HG03571 (cell line): ENCODE results near the gene RHOD.

Experiments
- ATAC-seq: cut with Tn5 transposase; IDR thresholded peaks from one replicate; pipeline ENCODE4 v1.9.1; 2021; ENCODE audit not compliant: unreplicated experiment

The RHOD gene, protein sequence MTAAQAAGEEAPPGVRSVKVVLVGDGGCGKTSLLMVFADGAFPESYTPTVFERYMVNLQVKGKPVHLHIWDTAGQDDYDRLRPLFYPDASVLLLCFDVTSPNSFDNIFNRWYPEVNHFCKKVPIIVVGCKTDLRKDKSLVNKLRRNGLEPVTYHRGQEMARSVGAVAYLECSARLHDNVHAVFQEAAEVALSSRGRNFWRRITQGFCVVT

DNA sequence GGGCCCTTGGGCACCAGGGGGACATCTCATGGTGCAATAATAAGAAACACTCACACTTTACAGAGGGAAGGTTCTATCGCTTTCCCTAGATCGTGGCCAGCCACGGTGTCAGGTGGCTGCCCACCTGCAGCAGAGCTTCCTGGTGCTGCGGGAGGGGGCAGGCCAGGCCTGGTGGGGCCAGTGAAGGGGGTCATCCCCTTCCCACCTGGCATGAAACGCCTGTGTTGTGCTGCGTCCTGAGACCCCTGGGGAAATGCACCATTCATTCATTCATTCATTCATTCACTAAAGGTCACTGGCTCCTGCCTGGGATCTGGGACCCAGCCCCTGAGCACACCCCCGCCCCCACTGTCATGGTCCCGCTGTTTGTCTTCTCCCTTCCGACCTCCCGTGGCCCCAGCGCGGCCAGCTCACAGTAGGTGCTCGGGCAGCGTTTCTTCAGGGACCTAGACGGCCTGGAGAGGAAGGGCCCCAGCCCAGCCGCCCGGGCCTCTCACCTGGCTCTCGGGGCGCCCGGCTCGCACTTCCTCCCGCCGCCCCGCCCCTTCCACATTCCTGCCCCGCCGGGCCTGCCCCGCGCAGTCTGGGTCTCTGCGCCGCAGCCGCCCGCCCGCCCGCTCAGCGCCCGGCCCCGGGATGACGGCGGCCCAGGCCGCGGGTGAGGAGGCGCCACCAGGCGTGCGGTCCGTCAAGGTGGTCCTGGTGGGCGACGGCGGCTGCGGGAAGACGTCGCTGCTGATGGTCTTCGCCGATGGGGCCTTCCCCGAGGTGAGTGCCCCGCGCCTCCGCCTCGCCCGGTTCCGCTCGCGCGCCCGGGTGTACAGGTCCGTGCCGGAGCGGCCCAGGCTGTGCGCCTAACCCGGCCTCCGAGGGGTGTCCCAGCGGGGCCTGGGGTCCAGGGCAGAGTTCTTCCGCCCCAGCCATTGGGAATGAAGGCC is at the start of gene RHOD:
TSS of gene RHOD (plus strand) at position 581 of the 938 bp plus-strand sequence. CDS start at position 637, 56 bp downstream.
- ATAC-seq, result no peak

GRCh38 chr11:67007126-67007525 is 49.5 kb upstream of the RHOD start:
- no peak for ATAC-seq

DNA sequence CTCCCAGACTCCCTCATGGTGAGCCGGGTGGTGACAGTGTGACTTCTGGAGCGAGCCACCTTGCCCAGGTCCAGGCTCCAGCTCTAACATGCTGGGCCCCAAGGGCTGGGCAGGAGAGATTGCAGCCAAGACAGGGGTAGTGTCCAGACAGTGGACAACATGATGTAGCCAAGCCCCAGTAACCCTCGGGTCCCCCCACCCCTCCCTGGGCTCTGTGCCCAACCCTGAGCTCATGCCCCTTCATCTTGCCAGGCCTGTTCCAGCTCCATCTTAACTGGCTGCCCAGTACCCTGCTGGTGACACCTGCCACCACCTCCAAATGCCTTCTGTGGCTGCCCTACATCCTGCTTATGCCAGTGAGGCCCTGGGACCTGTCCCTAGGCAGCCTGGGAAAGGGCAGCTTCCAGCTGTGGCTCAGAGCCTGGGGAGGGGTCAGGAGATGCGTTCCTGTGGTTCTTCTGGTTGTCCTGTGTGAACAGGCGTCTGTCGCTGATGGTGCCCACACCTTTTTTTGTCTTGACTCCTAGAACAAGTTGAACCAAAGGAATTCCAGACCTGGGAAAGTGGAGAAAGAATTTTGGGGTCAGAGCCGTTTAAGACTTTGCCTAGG is 46.2 kb upstream of the RHOD start:
- no peak for ATAC-seq

- ATAC-seq, result no peak
Observed at GRCh38 chr11:67013511-67014045, 43.1 kb upstream of the RHOD start.

- no peak for ATAC-seq
Observed at GRCh38 chr11:67014343-67014742, 42.3 kb upstream of the RHOD start.

DNA sequence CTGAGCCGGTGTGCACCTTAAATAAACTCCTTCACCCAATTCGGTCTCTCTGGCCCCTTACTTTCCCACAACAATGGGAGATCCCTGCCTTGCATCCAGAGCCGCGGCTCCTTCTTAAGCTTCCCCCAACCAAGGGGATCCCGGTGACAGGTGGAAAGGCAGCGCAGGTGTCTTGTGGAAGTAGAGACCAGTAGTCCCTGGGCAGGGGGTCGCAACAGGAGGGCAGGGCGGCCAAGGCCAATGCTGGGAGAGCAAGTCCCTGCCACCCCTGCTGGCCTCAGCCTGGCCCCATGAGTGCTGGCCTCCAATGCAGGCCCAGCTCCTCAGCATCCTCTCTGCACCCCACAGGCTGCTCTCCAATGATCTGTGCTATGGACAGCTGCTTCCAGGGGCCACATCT is 41.6 kb upstream of the RHOD start:
- ATAC-seq, result no peak

DNA sequence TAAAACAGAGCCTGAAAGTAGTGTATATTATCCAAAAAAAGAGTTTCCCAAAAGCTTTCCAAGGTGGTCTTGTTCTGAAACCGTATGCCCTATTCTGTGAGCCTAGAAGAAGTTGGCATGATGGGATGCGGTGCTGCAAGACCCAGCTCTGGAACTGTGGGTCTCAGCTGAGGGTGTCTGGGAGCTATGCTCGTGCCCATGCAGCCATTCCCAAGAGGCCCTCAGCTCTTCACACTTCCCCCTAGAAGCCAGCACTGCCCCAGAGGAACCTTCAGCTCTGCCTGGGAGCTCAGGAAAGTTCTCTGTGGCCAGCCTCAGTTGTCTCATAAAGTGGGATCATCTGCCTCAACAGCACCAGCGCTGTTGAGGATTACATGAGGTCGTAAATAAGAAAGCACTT is 40.1 kb upstream of the RHOD start:
- ATAC-seq, result no peak

DNA sequence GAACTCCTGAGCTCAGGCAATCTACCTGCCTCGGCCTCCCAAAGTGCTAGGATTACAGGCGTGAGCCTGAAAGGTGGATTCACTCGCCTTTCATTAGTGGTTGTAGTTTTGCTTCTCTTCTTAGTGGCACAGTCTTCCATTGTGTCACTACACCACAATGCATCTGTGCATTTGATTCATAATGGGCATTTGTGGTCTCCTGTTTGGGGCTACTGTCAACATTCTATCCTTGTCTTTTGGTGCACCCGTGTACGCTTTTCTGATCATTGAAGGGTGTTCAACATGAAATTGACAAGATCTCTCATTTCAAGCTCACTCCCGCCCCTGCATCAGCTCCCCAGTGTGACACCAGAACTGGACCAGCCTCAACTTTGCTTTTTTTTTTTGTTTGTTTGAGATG is 35.7 kb upstream of the RHOD start:
- no peak for ATAC-seq

DNA sequence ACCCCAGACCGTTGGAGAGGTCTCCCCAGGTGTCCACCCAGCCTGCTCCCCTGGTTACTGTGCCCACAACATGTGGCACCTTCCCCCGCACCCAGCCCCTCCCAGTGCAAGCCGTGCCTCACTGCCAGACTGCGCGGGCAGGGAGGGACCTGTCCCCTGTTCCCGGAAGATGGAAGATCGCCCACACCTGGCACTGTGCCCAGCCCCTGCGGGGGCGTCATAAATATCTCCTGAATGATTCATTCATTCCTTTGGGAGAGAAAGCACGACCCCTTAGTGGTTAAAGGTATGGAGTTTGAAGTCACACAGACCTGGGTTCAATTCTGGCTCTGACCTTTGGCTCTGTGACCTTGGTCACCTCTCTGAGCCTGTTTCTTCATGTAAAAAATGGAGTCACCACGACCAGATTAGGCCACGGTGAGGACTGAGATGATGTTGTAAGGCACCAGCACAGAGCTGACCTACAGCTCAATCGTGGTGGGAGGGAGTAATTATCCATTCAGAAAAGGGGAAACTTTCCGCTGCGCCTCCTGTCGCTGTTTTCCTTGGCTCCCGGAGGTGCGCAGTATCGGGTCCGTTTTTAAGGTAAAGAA is 34.2 kb upstream of the RHOD start:
- ATAC-seq, result no peak

DNA sequence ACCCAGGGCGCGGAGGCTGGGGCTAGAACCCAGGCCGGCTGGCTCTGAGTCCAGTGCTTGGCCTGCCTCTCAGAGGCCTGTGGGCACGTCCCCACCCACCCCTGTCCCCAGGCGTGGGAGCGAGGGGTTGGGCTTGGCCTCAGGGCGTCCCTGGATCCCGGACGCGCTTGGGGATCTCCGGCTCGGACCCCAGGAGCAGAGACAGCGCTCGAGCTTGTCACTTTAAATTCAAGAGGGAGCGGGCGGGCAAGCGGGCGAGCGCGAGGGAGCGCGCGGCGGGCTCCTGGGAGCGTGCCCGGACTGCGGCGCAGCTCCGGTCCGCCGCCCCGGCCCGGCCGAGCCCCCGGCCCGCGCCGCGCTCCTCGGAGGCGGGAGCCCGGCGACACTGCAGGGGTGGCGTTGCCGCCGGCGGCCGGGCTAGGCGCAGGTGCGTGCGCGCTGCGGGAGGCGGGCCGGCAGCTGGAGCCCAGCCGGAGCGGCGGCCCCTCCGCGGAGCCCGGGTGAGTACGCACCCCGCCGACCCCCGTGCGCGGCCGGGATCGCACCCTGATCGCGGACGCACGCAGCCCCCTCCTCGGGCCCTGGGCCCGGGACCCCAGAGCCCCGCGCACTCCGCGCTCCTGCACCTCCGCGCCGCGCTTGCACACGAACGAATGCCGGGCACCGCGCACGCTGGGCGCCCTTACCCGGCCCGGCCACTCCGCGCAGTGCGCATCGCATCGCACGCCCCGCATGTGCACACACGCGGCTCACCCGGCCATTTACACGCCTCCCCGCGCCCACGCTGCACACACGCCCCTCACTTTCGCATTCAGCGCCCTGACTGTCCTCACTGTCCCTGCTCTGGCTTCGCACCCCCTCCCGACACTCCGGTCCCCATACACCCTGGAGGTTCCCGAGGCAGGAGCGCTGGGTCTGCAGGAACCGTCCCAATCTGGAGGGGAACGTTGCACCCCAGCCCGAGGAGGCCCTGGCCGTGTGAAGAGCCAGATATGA is 33.4 kb upstream of the RHOD start, which contains the start of gene SYT12:
TSS of gene SYT12 (plus strand) at position 174 of the 996 bp plus-strand sequence. CDS start 7,011 bp downstream, outside the sequence.
- ATAC-seq, result no peak

- ATAC-seq, result no peak
Observed at GRCh38 chr11:67023957-67024353, 32.7 kb upstream of the RHOD start.

DNA sequence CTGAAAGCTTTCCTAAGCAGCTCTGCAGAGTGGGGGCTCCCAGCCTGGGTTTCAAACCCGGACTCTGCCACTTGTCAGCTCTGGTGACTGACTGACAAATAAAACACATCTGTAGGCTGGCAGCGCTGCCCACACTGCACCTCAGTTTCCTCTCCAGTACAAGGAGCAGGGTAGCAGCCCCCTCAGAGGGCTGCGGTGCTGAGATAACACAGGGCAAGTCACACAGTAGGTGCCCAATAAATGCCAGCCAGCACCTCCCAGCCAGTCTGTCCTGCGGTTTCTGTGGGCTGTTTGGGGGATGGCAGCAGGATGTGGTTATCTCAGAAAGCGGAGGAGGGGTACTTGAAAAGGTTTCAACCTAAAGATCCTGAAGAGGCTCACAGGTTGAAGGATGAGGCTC is 32.2 kb upstream of the RHOD start:
- no peak for ATAC-seq

GRCh38 chr11:67024966-67025365 is 31.7 kb upstream of the RHOD start:
- no peak for ATAC-seq

DNA sequence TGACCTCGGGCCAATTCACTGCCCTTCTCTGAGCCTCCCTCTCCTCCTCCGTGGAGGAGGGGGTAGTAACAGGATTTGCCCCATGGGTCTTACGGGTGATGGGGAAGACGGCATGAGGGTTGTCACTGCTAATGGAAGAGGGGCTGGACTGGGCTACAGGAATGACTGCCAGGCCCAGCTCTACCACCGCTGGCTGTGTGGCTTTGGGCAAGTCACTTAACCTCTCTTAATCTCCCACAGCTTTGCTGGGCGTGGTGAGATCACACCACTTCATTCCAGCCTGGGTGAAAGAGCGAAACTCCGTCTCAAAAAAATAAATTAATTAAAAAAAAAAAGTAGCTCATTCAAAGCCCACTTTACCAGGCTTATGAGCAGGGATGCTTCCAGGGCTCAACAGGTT is 30.9 kb upstream of the RHOD start:
- ATAC-seq, result no peak

DNA sequence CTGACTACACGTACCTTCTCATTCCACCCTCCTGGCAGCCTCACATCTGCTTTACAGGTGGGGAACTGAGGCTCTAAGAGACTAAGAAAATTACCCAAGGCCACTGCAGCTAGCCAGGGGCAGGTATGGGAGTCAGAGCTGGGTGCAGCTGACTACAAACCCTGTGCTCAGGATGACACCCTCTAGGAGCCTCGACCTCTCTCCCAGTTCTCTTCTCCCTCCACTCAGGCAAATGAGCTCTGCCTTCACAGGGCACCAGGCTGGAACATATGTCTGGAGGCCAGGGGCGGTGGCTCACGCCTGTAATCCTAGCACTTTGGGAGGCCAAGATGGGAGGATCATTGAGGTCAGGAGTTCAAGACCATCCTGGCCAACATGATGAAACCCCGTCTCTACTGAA is 29.7 kb upstream of the RHOD start:
- no peak for ATAC-seq

- ATAC-seq, result no peak
Observed at GRCh38 chr11:67027483-67027930, 29.1 kb upstream of the RHOD start.

DNA sequence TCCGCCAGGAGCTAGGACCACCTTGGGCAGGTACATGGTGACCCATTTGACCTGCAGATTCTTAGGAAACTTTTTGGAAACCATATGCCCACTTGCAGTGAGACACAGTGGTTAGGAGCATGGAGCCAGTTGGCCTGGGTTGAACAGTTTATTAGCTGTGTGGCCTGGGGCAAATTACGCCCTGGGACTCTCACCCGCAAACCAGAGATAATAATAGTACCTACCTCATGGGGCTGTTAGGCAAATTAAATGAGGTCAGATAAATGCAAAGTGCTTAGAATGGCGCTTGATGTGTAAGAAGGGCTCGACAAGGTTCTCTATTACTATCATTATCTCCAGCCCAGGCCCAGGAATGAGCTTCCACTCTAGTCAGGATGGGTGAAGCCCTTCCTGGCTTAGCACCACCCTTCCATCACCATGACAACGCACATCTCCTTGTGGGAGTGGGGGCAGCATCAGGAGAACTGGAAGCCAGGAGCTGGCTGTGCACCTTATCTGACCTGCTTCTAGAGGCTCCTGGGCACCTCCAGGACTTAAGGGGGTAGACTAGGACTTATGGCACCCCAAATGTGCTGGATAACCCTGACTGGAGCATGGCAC is 28.6 kb upstream of the RHOD start:
- ATAC-seq, result no peak

GRCh38 chr11:67029146-67029545 is 27.5 kb upstream of the RHOD start:
- ATAC-seq, result no peak

- no peak for ATAC-seq
Observed at GRCh38 chr11:67030976-67031375, 25.7 kb upstream of the RHOD start.
